Panc1 (cell line): ENCODE data around the gene UPB1.

Source experiments
- POLR2AphosphoS5 ChIP-seq: IDR thresholded peaks from 2 replicates; pipeline ENCODE4 v1.6.1; 2012; ENCODE audit warnings: mild to moderate bottlenecking, low read depth, low read length, moderate library complexity
- TCF7L2 ChIP-seq: IDR thresholded peaks from 2 replicates; pipeline ENCODE4 v1.6.1; 2011; ENCODE audit warnings: mild to moderate bottlenecking, low read depth, low read length, inconsistent platforms
- TF ChIP-seq, protein P1 (sequence below): fragments of 450-650 bp; IDR thresholded peaks from 2 replicates; pipeline ENCODE4 v1.5.1; 2017; ENCODE audit warnings: mild to moderate bottlenecking
- TF ChIP-seq, protein P2 (sequence below), 2 experiments: IDR thresholded peaks; 2 replicates each; pipeline ENCODE4 v1.6.1; 2011 to 2012; ENCODE audit warnings: low read depth in 2 of 2, control low read depth in 1 of 2, low read length in 1 of 2, mild to moderate bottlenecking in 1 of 2, moderate library complexity in 1 of 2; ENCODE audit not compliant: insufficient read depth in 1 of 2

DNA sequence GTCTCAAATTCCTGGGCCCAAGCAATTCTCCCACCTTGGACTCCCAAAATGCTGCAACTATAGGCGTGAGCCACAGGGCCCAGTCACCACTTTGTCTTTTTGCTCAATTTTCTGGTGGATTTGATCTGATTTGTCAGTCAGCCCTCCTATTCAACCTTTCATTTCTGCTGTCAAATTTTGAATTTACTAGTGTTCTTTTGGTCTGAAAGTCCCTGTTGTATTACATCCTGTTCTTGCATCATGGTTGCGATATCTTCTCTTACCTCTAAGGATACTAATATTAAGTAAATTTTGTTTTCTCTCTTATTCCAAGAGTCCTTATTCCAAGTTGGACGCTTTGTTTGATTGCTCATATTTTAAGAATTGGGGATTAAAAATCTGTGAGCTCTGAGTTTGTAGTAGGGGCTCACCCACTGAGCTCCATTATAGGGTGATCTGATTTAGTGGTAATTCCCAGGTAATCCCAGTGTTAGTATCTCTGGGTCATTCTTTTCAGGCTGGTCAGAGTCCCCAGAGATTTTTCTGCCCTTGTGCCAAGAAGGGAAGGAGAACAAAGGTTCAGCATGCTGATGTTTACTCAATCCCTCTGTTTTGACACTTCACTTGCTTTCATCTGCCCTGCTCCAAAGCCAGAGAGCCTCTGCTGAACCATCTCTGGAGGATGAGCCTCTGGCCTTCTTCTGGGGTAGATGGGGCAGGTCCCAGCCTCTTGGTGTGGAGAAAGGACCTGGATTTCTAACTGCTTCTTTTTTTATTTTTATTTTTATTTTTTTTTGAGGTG lies 10.0 kb downstream of the UPB1 start:
- TF ChIP-seq, protein P1, sequence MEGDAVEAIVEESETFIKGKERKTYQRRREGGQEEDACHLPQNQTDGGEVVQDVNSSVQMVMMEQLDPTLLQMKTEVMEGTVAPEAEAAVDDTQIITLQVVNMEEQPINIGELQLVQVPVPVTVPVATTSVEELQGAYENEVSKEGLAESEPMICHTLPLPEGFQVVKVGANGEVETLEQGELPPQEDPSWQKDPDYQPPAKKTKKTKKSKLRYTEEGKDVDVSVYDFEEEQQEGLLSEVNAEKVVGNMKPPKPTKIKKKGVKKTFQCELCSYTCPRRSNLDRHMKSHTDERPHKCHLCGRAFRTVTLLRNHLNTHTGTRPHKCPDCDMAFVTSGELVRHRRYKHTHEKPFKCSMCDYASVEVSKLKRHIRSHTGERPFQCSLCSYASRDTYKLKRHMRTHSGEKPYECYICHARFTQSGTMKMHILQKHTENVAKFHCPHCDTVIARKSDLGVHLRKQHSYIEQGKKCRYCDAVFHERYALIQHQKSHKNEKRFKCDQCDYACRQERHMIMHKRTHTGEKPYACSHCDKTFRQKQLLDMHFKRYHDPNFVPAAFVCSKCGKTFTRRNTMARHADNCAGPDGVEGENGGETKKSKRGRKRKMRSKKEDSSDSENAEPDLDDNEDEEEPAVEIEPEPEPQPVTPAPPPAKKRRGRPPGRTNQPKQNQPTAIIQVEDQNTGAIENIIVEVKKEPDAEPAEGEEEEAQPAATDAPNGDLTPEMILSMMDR = no peak
- TF ChIP-seq TCF7L2 (no peak), POLR2AphosphoS5 (no peak)
- TF ChIP-seq, protein P2, sequence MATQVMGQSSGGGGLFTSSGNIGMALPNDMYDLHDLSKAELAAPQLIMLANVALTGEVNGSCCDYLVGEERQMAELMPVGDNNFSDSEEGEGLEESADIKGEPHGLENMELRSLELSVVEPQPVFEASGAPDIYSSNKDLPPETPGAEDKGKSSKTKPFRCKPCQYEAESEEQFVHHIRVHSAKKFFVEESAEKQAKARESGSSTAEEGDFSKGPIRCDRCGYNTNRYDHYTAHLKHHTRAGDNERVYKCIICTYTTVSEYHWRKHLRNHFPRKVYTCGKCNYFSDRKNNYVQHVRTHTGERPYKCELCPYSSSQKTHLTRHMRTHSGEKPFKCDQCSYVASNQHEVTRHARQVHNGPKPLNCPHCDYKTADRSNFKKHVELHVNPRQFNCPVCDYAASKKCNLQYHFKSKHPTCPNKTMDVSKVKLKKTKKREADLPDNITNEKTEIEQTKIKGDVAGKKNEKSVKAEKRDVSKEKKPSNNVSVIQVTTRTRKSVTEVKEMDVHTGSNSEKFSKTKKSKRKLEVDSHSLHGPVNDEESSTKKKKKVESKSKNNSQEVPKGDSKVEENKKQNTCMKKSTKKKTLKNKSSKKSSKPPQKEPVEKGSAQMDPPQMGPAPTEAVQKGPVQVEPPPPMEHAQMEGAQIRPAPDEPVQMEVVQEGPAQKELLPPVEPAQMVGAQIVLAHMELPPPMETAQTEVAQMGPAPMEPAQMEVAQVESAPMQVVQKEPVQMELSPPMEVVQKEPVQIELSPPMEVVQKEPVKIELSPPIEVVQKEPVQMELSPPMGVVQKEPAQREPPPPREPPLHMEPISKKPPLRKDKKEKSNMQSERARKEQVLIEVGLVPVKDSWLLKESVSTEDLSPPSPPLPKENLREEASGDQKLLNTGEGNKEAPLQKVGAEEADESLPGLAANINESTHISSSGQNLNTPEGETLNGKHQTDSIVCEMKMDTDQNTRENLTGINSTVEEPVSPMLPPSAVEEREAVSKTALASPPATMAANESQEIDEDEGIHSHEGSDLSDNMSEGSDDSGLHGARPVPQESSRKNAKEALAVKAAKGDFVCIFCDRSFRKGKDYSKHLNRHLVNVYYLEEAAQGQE (IDR thresholded peaks at IDR 0.05; ENCODE audit: insufficient read depth in 1 of 2, low read depth in 2 of 2, low read length in 1 of 2) = no peak
